GM18870 (cell line): ENCODE measurements around the gene OR8G5.
"Not testable (repeated sequence)": the region's sequence is repeated elsewhere in the genome, so short reads cannot be mapped to it uniquely, and the experiment has no call there.

Experiments used
- ATAC-seq: cut with Tn5 transposase; IDR thresholded peaks from one replicate; pipeline ENCODE4 v1.9.1; 2021; ENCODE audit warnings: moderate library complexity; ENCODE audit not compliant: unreplicated experiment

OR8G5 gene

GRCh38 chr11:124256076-124256475 is at the start of gene OR8G5:
OR8G5 (plus strand) TSS chr11:124256376; CDS start chr11:124264932, 8,556 bp downstream.
- ATAC-seq: no peak

- ATAC-seq: no peak
Observed at GRCh38 chr11:124207102-124207792, 48.9 kb upstream of the OR8G5 start.

GRCh38 chr11:124209824-124210357 is 46.3 kb upstream of the OR8G5 start:
- ATAC-seq: no peak

- ATAC-seq: no peak
Observed at GRCh38 chr11:124210421-124210820, 45.8 kb upstream of the OR8G5 start.

- no peak for ATAC-seq
Observed at GRCh38 chr11:124211321-124211720, 44.9 kb upstream of the OR8G5 start.

GRCh38 chr11:124214027-124214426 is 42.1 kb upstream of the OR8G5 start:
- ATAC-seq: no peak

GRCh38 chr11:124219126-124219525 is 37.0 kb upstream of the OR8G5 start:
- ATAC-seq: no peak

GRCh38 chr11:124222407-124222806 is 33.8 kb upstream of the OR8G5 start:
- ATAC-seq: no peak

GRCh38 chr11:124224618-124225423 is 31.4 kb upstream of the OR8G5 start:
- ATAC-seq: not testable (repeated sequence)

GRCh38 chr11:124225471-124225870 is 30.7 kb upstream of the OR8G5 start:
- ATAC-seq: no peak

- no peak for ATAC-seq
Observed at GRCh38 chr11:124233376-124233775, 22.8 kb upstream of the OR8G5 start.

GRCh38 chr11:124238512-124238911 is 17.7 kb upstream of the OR8G5 start:
- ATAC-seq: no peak

GRCh38 chr11:124240621-124241397 is 15.4 kb upstream of the OR8G5 start, which contains the start of gene OR8G1:
OR8G1 (plus strand) TSS chr11:124241095; CDS start chr11:124249676, 8,581 bp downstream.
- no peak for ATAC-seq

GRCh38 chr11:124249869-124250268 is 6.3 kb upstream of the OR8G5 start:
- ATAC-seq: not testable (repeated sequence)

GRCh38 chr11:124265041-124265440 is 8.9 kb downstream of the OR8G5 start:
- not testable (repeated sequence) for ATAC-seq

GRCh38 chr11:124270886-124271285 is 14.7 kb downstream of the OR8G5 start:
- ATAC-seq: not testable (repeated sequence)

- no peak for ATAC-seq
Observed at GRCh38 chr11:124274000-124274399, 17.8 kb downstream of the OR8G5 start.

- no peak for ATAC-seq
Observed at GRCh38 chr11:124276081-124276480, 19.9 kb downstream of the OR8G5 start.

GRCh38 chr11:124277207-124277606 is 21.0 kb downstream of the OR8G5 start:
- ATAC-seq: no peak

GRCh38 chr11:124277804-124278203 is 21.6 kb downstream of the OR8G5 start:
- ATAC-seq: no peak

- ATAC-seq: no peak
Observed at GRCh38 chr11:124278261-124278660, 22.1 kb downstream of the OR8G5 start.
